Spleen (tissue), 11 donors: Measurements from ENCODE around the gene ZNF593. TPM values are rescaled to one million over a fixed set of nuclear protein-coding genes. Genes with fewer than 3 reads are reported as not detected.

ENCODE experiments used
- DNase-seq: peaks from one replicate; pipeline ENCODE4 v3.0.0-alpha.2; 2020
- H3K27ac ChIP-seq, 8 donors: fragments of 200-600 bp; sonication (generic) in 7 of 8; 1 replicate in 4 of 8; 2 replicates in 4 of 8; pipeline versions ENCODE4 v1.5.0 to v1.8.0; 2016 to 2021; ENCODE audit warnings: inconsistent platforms in 4 of 8, mild to moderate bottlenecking in 4 of 8, moderate library complexity in 1 of 8
- H3K27me3 ChIP-seq, 7 donors: fragments of 200-600 bp; sonication (generic) in 6 of 7; replicated peaks in 1 of 7; 1 replicate in 4 of 7; 2 replicates in 3 of 7; pipeline versions ENCODE4 v1.5.0 to v1.8.0; 2016 to 2021; ENCODE audit warnings: inconsistent platforms in 3 of 7, mild to moderate bottlenecking in 1 of 7
- H3K36me3 ChIP-seq, 6 donors: fragments of 200-600 bp; sonication (generic) in 5 of 6; 1 replicate in 4 of 6; 2 replicates in 2 of 6; pipeline versions ENCODE4 v1.5.0 to v1.8.0; 2016 to 2021; ENCODE audit warnings: inconsistent platforms in 2 of 6
- H3K4me1 ChIP-seq, 6 donors: fragments of 200-600 bp; sonication (generic) in 5 of 6; 1 replicate in 3 of 6; 2 replicates in 3 of 6; pipeline versions ENCODE4 v1.5.0 to v1.8.0; 2016 to 2021; ENCODE audit warnings: inconsistent platforms in 3 of 6
- H3K4me3 ChIP-seq, 8 donors: fragments of 200-600 bp; sonication (generic) in 7 of 8; 1 replicate in 4 of 8; 2 replicates in 4 of 8; pipeline versions ENCODE4 v1.5.0 to v1.8.0; 2016 to 2021; ENCODE audit warnings: inconsistent platforms in 4 of 8, mild to moderate bottlenecking in 4 of 8, moderate library complexity in 2 of 8
- H3K9me3 ChIP-seq, 8 donors: fragments of 200-600 bp; sonication (generic) in 7 of 8; 1 replicate in 4 of 8; 2 replicates in 4 of 8; pipeline versions ENCODE4 v1.5.0 to v1.8.0; 2016 to 2021; ENCODE audit warnings: inconsistent platforms in 4 of 8
- POLR2A ChIP-seq, 3 donors: fragments of 450-650 bp; IDR thresholded peaks; one replicate each; pipeline ENCODE4 v1.5.1; 2017; ENCODE audit warnings: antibody characterized with exemption in 3 of 3, mild to moderate bottlenecking in 1 of 3
- POLR2AphosphoS5 ChIP-seq, 3 donors: sonication (generic); formaldehyde crosslinking; IDR thresholded peaks; one replicate each; pipeline ENCODE4 v1.5.1; 2017; ENCODE audit warnings: antibody characterized with exemption in 3 of 3
- WGBS, 5 donors: extraction: QIAGEN DNeasy Blood & Tissue Kit in 3 of 5; methylation state at CpG; one replicate each; pipeline versions ENCODE4 v1.1.5 to v1.1.7; 2013 to 2018; 5-methylcytosine and 5-hydroxymethylcytosine counted together
- intact Hi-C: fragments of 100-400 bp; cut with DNase I; formaldehyde crosslinking; loops from one replicate; pipeline ENCODE4 v1.15.0; 2023; ENCODE audit warnings: low total_unique reads
- polyA plus RNA-seq, 3 donors: library from polyadenylated mRNA; stranded (reverse); fragments of 200-250 nt; gene quantifications; one replicate each; pipeline ENCODE4 v1.2.1, GENCODE V29; 2013
- total RNA-seq, 7 donors: library from RNA; depleted of rRNA in 3 of 7; stranded (reverse); fragments of >200 nt in 3 of 7; fragmentation: NEBNext Ultra II Directional in 4 of 7; extraction: Animal tissue kit (Norgen Biotek cat#: 25700) in 4 of 7; gene quantifications; one replicate each; pipeline versions ENCODE4 v1.1.0 to v1.2.1, GENCODE V29; 2016 to 2021
- TF ChIP-seq, protein P1 (sequence below), 11 experiments: fragments of 200-600 bp in 7 of 11; fragments of 450-650 bp in 4 of 11; sonication (generic) in 4 of 11; IDR thresholded peaks in 8 of 11; conservative IDR thresholded peaks in 3 of 11; 1 replicate in 7 of 11; 2 replicates in 4 of 11; pipeline versions ENCODE4 v1.4.0 to v1.8.0; 2016 to 2021; ENCODE audit warnings: antibody characterized with exemption in 11 of 11, inconsistent platforms in 4 of 11, mild to moderate bottlenecking in 1 of 11
- donor health status: healthy with polysubstance abuse.
- donor health status: DM: no; HTN: no; CAD: no; lungs with moderate emphysema.
- donor health status: DM: no; HTN: no; CAD: no.
- donor health status: Bipolar disorder and iron deficiency.
- donor health status: healthy.
- donor health status: DM: no; HTN: no; CAD: no.
- donor health status: DM: yes; HTN: yes; CAD: no.

Gene ZNF593
- total and polyA plus RNA-seq, 10 donors: 13.5 to 104 (median 25.2) TPM

GRCh38 chr1:26124418-26125331 lies 45.0 kb upstream of the ZNF593 start:
- H3K36me3 ChIP-seq: peaks cover 0 to 37% (median 8%) of the 10 kb centered on the region in 6 donors

DNA sequence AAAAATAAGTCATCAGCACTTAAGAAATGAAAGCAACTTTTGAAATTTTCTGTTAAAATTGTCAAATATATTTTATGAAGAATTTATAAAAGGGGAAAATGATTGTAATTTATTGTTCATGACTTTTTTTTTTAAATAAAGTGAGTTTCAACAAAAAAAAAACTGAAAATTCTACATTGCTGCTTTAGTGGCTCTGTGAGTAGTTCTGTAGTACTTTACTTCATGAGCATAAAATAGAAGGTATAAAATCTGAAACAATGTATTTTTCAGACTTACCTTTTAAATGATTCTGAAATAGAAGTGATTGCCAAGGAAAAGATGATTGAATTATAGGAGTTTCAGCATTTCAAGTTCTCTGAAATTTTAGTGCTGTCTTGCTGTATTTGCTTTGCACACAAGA lies 44.3 kb upstream of the ZNF593 start:
- intact Hi-C loops: no loop called here
- no peaks in the 10 kb centered on the region for H3K27me3 ChIP-seq
- TF ChIP-seq, protein P1, sequence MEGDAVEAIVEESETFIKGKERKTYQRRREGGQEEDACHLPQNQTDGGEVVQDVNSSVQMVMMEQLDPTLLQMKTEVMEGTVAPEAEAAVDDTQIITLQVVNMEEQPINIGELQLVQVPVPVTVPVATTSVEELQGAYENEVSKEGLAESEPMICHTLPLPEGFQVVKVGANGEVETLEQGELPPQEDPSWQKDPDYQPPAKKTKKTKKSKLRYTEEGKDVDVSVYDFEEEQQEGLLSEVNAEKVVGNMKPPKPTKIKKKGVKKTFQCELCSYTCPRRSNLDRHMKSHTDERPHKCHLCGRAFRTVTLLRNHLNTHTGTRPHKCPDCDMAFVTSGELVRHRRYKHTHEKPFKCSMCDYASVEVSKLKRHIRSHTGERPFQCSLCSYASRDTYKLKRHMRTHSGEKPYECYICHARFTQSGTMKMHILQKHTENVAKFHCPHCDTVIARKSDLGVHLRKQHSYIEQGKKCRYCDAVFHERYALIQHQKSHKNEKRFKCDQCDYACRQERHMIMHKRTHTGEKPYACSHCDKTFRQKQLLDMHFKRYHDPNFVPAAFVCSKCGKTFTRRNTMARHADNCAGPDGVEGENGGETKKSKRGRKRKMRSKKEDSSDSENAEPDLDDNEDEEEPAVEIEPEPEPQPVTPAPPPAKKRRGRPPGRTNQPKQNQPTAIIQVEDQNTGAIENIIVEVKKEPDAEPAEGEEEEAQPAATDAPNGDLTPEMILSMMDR (IDR thresholded peaks at IDR 0.05 in 8 of 11, conservative IDR thresholded peaks at IDR 0.05 in 3 of 11): no peak
- TF ChIP-seq POLR2AphosphoS5 (IDR thresholded peaks at IDR 0.05): no peak
- no peak for TF ChIP-seq POLR2A (IDR thresholded peaks at IDR 0.05)
- no peak for DNase-seq
- peaks cover 3 to 82% (median 44%) of the 10 kb centered on the region in 6 donors for H3K4me1 ChIP-seq
- peak overlapping the region in 4 of 8 donors; percentile 75 to 85 (median 81) for H3K27ac ChIP-seq
- H3K9me3 ChIP-seq: no peaks in the 10 kb centered on the region
- peaks cover 0 to 30% (median 8%) of the 10 kb centered on the region in 6 donors for H3K36me3 ChIP-seq
- H3K4me3 ChIP-seq: no peak overlapping the region

More at GRCh38 chr1:26124418-26125331, 45.0 kb upstream of the ZNF593 start:
- no peak overlapping the region for H3K4me3 ChIP-seq
- peak overlapping the region in 2 of 8 donors; percentile 84 to 85 for H3K27ac ChIP-seq
- H3K9me3 ChIP-seq: no peaks in the 10 kb centered on the region
- 79 to 91% (median 82%) methylated on average over 4 of the region's 4 CpGs for WGBS, 5 donors
- TF ChIP-seq POLR2AphosphoS5 (IDR thresholded peaks at IDR 0.05) (no peak), POLR2A (IDR thresholded peaks at IDR 0.05) (no peak)
- TF ChIP-seq, protein P1 (IDR thresholded peaks at IDR 0.05 in 8 of 11, conservative IDR thresholded peaks at IDR 0.05 in 3 of 11): no peak
- no peak for DNase-seq
- intact Hi-C loops: no loop called here
- H3K4me1 ChIP-seq: peaks cover 3 to 89% (median 46%) of the 10 kb centered on the region in 6 donors
- H3K27me3 ChIP-seq: no peaks in the 10 kb centered on the region

DNA sequence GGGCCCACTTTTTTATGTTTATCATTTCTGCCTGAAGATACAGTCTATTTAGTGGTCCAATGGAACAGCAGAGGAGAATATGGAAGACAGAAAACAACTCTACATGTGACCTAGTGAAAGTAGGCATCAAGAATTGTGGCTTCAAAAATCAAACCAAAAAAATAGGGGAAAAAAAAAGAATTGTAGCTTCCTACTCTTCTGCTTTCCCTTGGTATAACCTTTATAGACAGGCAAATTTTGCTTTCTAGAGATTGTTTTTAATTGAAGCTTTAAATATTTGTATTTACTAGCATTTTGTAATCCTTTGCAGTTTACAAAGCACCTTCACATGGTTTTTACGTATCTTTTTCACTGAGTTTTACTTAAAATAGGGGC lies 43.8 kb upstream of the ZNF593 start:
- peak overlapping the region in 7 of 8 donors; percentile 60 to 87 (median 78) for H3K27ac ChIP-seq
- peaks cover 3 to 76% (median 44%) of the 10 kb centered on the region in 6 donors for H3K4me1 ChIP-seq
- no peak for TF ChIP-seq POLR2A (IDR thresholded peaks at IDR 0.05)
- no peak for DNase-seq
- no peaks in the 10 kb centered on the region for H3K27me3 ChIP-seq
- 23 to 43% (median 32%) methylated on average over 1 of the region's 1 CpG for WGBS, 5 donors
- intact Hi-C loops: no loop called here
- H3K9me3 ChIP-seq: no peaks in the 10 kb centered on the region
- no peak overlapping the region for H3K4me3 ChIP-seq
- peaks cover 0 to 27% (median 8%) of the 10 kb centered on the region in 6 donors for H3K36me3 ChIP-seq

- Histone ChIP-seq H3K36me3 (peaks cover 0 to 24% (median 8%) of the 10 kb centered on the region in 6 donors), H3K4me3 (peak overlapping the region in 2 of 8 donors; percentile 3 to 44), H3K27ac (peak overlapping the region in 7 of 8 donors; percentile 60 to 87 (median 78)), H3K27me3 (no peaks in the 10 kb centered on the region), H3K4me1 (peaks cover 3 to 71% (median 44%) of the 10 kb centered on the region in 6 donors), H3K9me3 (no peaks in the 10 kb centered on the region)
- intact Hi-C loops: no loop called here
- peak in 1 of 3 donors; percentile 8 for TF ChIP-seq POLR2AphosphoS5 (IDR thresholded peaks at IDR 0.05)
- TF ChIP-seq POLR2A (IDR thresholded peaks at IDR 0.05): no peak
- TF ChIP-seq, protein P1 (IDR thresholded peaks at IDR 0.05 in 8 of 11, conservative IDR thresholded peaks at IDR 0.05 in 3 of 11): no peak
- no peak for DNase-seq
- 31 to 47% (median 43%) methylated on average over 9 of the region's 9 CpGs for WGBS, 5 donors
These were observed 43.2 kb upstream of the ZNF593 start for GRCh38 chr1:26126321-26127084.
